GM04503 (cell line): Measurements from ENCODE around the gene ZNF594.
A peak's percentile ranks its signal among the peaks of the same experiment; 100 is the strongest.
"Not testable (repeated sequence)": the region's sequence is repeated elsewhere in the genome, so short reads cannot be mapped to it uniquely, and the experiment has no call there.

Experiments used
- DNase-seq: peaks from one replicate; pipeline ENCODE4 v3.0.0-alpha.2; 2012; ENCODE audit warnings: low read depth

ZNF594 gene

GRCh38 chr17:5191541-5192417, at the start of gene ZNF594:
Gene ZNF594 (minus strand): TSS chr17:5191868. CDS start chr17:5184256, 7,612 bp downstream.
- peak; percentile 79 for DNase-seq

- not testable (repeated sequence) for DNase-seq
Observed at GRCh38 chr17:5239769-5240168, 48.1 kb upstream of the ZNF594 start.

GRCh38 chr17:5238333-5238732, 46.7 kb upstream of the ZNF594 start:
- no peak for DNase-seq

GRCh38 chr17:5237541-5238016, 45.9 kb upstream of the ZNF594 start:
- no peak for DNase-seq

GRCh38 chr17:5236938-5237540, 45.4 kb upstream of the ZNF594 start:
- DNase-seq = no peak

- DNase-seq = no peak
Observed at GRCh38 chr17:5234645-5235576, 43.2 kb upstream of the ZNF594 start, which contains the start of gene SCIMP. Gene SCIMP (minus strand): TSS chr17:5234860. CDS start chr17:5234755, 105 bp downstream.

- DNase-seq = not testable (repeated sequence)
Observed at GRCh38 chr17:5233492-5233891, 41.8 kb upstream of the ZNF594 start.

- no peak for DNase-seq
Observed at GRCh38 chr17:5226940-5227878, 35.5 kb upstream of the ZNF594 start.

GRCh38 chr17:5225668-5226457, 34.2 kb upstream of the ZNF594 start:
- no peak for DNase-seq

GRCh38 chr17:5221912-5222311, 30.2 kb upstream of the ZNF594 start:
- DNase-seq = not testable (repeated sequence)

GRCh38 chr17:5220074-5220473, 28.4 kb upstream of the ZNF594 start:
- DNase-seq = no peak

- DNase-seq = no peak
Observed at GRCh38 chr17:5219536-5219935, 27.9 kb upstream of the ZNF594 start.

- DNase-seq = not testable (repeated sequence)
Observed at GRCh38 chr17:5217562-5217961, 25.9 kb upstream of the ZNF594 start.

- DNase-seq = no peak
Observed at GRCh38 chr17:5211458-5211857, 19.8 kb upstream of the ZNF594 start.

- no peak for DNase-seq
Observed at GRCh38 chr17:5210614-5211252, 19.1 kb upstream of the ZNF594 start.

GRCh38 chr17:5210091-5210490, 18.4 kb upstream of the ZNF594 start:
- no peak for DNase-seq

- DNase-seq = peak; percentile 49
Observed at GRCh38 chr17:5209396-5209795, 17.7 kb upstream of the ZNF594 start.

GRCh38 chr17:5203908-5204294, 12.2 kb upstream of the ZNF594 start:
- DNase-seq = peak; percentile 63

GRCh38 chr17:5203178-5203907, 11.7 kb upstream of the ZNF594 start:
- DNase-seq = no peak
